Suprapubic skin (tissue), 3 donors: Measurements from ENCODE around the gene DYTN.

ENCODE experiments used
- CTCF ChIP-seq, 2 donors: fragments of 200-600 bp in 1 of 2; fragments of 450-650 bp in 1 of 2; sonication (generic) in 1 of 2; IDR thresholded peaks; one replicate each; pipeline ENCODE4 v1.5.1; 2016 to 2019; ENCODE audit warnings: antibody characterized with exemption in 2 of 2, mild to moderate bottlenecking in 1 of 2, moderate library complexity in 1 of 2
- POLR2AphosphoS5 ChIP-seq, 3 donors: sonication (generic); formaldehyde crosslinking; IDR thresholded peaks; one replicate each; pipeline ENCODE4 v1.6.1; 2017; ENCODE audit warnings: antibody characterized with exemption in 3 of 3

DNA sequence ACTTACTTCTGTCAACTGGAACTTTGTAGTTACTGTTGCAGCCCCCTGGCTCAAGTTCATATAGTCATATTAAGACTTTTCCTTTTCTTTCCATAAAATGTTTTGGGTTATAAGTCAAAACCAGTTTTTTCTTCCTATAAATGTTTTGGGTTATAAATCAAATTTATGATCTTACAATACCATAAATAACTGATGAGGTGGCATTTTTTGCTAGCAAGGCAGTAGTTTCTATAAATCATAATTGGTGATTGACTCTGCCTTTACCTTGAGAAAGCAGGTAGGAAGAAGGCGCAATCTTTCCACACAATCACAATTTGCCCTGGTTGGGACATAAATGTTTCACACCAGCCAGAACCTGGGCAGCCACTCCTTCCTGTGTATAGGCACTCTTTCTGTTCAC, 5.1 kb upstream of the DYTN start:
- no peak for TF ChIP-seq POLR2AphosphoS5 (IDR thresholded peaks at IDR 0.05)
- TF ChIP-seq CTCF (IDR thresholded peaks at IDR 0.05) = no peak
